K562 (cell line): ENCODE results near the gene ZNF316. TPM values are rescaled to one million over a fixed set of nuclear protein-coding genes. Genes with fewer than 3 reads are reported as not detected.

Experiments
- ATAC-seq: fragments of 200-7000 bp; cut with Tn5 transposase; 3 replicates; pipeline ENCODE4 v1.9.1; 2020; ENCODE audit warnings: moderate library complexity
- BruUV-seq: library from RNA; stranded (reverse); fragments of 400-500 nt; replicated peaks from 2 replicates; lab custom pipeline; 2021; lab: Mats Ljungman, UMichigan
- CTCF ChIA-PET: fragments of 300-600 bp; formaldehyde crosslinking; extraction: SDS; loops from one replicate; lab custom pipeline; 2021; ENCODE audit warnings: low intra/inter-chr PET ratio; lab: Yijun Ruan, JAX
- POLR2A ChIA-PET: fragments of 300-600, 350-650 bp; sonication (Branson Sonifier 250); formaldehyde crosslinking; extraction: SDS; loops from one replicate; lab custom pipeline; 2021; ENCODE audit warnings: antibody characterized with exemption, inconsistent platforms; lab: Yijun Ruan, JAX
- DNase-seq, 4 experiments: peaks; one replicate each; pipeline versions ENCODE4 v3.0.0 to v3.0.0-alpha.2; 2011 to 2018; ENCODE audit warnings: low spot score in 3 of 4, mixed read lengths in 3 of 4; ENCODE audit errors: extremely low read depth in 1 of 4
- FAIRE-seq: peaks from 2 replicates; lab custom pipeline; 2011; peaks lifted over from hg19 to GRCh38; lab: Jason Lieb, UNC
- H2AFZ ChIP-seq: 2 replicates; pipeline ENCODE4 v1.6.0; 2011; ENCODE audit warnings: low read depth, low read length, control low read depth, inconsistent platforms
- H3K27ac ChIP-seq: fragments of 200-600 bp; 3 replicates; pipeline ENCODE4 v1.8.0; 2011; ENCODE audit warnings: low read depth, mild to moderate bottlenecking, control low read depth, inconsistent platforms, low read length, moderate library complexity, mixed read lengths; ENCODE audit errors: extremely low read depth
- H3K27me3 ChIP-seq, 2 experiments: fragments of 300-600 bp in 1 of 2; 2 replicates in 1 of 2; 3 replicates in 1 of 2; pipeline versions ENCODE4 v1.6.0 to v1.8.0; 2011; ENCODE audit warnings: inconsistent platforms in 2 of 2, low read length in 2 of 2, mild to moderate bottlenecking in 1 of 2, mixed read lengths in 1 of 2, moderate library complexity in 1 of 2; ENCODE audit not compliant: control insufficient read depth in 2 of 2, insufficient read depth in 2 of 2
- H3K36me3 ChIP-seq: fragments of 300-600 bp; 3 replicates; pipeline ENCODE4 v1.8.0; 2011; ENCODE audit warnings: mild to moderate bottlenecking, low read length, inconsistent platforms; ENCODE audit not compliant: control insufficient read depth, insufficient read depth
- H3K4me1 ChIP-seq, 2 experiments: fragments of 200-600 bp in 1 of 2; replicated peaks in 1 of 2; 2 replicates in 1 of 2; 3 replicates in 1 of 2; pipeline versions ENCODE4 v1.5.1 to v1.8.0; 2011; ENCODE audit warnings: inconsistent platforms in 2 of 2, low read length in 2 of 2, mild to moderate bottlenecking in 1 of 2, mixed read lengths in 1 of 2, moderate library complexity in 1 of 2; ENCODE audit not compliant: control insufficient read depth in 2 of 2, insufficient read depth in 2 of 2
- H3K4me2 ChIP-seq: 2 replicates; pipeline ENCODE4 v1.6.1; 2011; ENCODE audit warnings: low read length, control low read depth, inconsistent platforms, mixed read lengths; ENCODE audit not compliant: insufficient read depth
- H3K4me3 ChIP-seq: fragments of 200-600 bp; sonication (generic), shearing (Covaris generic); 2 replicates; pipeline ENCODE4 v1.5.1; 2016; ENCODE audit warnings: control low read depth, inconsistent platforms
- H3K79me2 ChIP-seq: fragments of 200-600 bp; 3 replicates; pipeline ENCODE4 v1.8.0; 2011; ENCODE audit warnings: low read length, inconsistent platforms; ENCODE audit not compliant: control insufficient read depth, insufficient read depth
- H3K9ac ChIP-seq, 2 experiments: 2 replicates each; pipeline versions ENCODE4 v1.6.0 to v1.6.1; 2011; ENCODE audit warnings: low read depth in 2 of 2, low read length in 2 of 2, control low read depth in 1 of 2, inconsistent platforms in 1 of 2, mild to moderate bottlenecking in 1 of 2, mixed read lengths in 1 of 2; ENCODE audit not compliant: insufficient read depth in 1 of 2
- H3K9me1 ChIP-seq: one replicate; pipeline ENCODE4 v1.6.0; 2011; ENCODE audit warnings: inconsistent platforms, mild to moderate bottlenecking, low read length, moderate library complexity; ENCODE audit not compliant: control insufficient read depth, insufficient read depth
- H3K9me3 ChIP-seq: replicated peaks from 2 replicates; pipeline ENCODE4 v1.5.1; 2011; ENCODE audit warnings: low read depth, low read length, inconsistent platforms; ENCODE audit not compliant: control insufficient read depth, insufficient read depth
- H4K20me1 ChIP-seq: replicated peaks from 2 replicates; pipeline ENCODE4 v1.6.1; 2011; ENCODE audit warnings: low read length, inconsistent platforms, mixed read lengths; ENCODE audit not compliant: control insufficient read depth, insufficient read depth
- ARID4B ChIP-seq: sonication (generic); formaldehyde crosslinking; IDR thresholded peaks from 2 replicates; pipeline ENCODE4 v1.8.0; 2022; ENCODE audit warnings: mild to moderate bottlenecking, missing genetic modification reagents
- CBX1 ChIP-seq: sonication (generic); IDR thresholded peaks from 2 replicates; pipeline ENCODE4 v1.6.1; 2016; ENCODE audit warnings: antibody characterized with exemption, low read depth, mild to moderate bottlenecking
- EGR1 ChIP-seq: fragments of 450-650 bp; conservative IDR thresholded peaks from 2 replicates; pipeline ENCODE4 v1.6.1; 2017; ENCODE audit warnings: mild to moderate bottlenecking
- GABPB1 ChIP-seq: sonication (generic); formaldehyde crosslinking; IDR thresholded peaks from 2 replicates; pipeline ENCODE4 v1.8.0; 2022; ENCODE audit warnings: mild to moderate bottlenecking, missing genetic modification reagents
- LARP7 ChIP-seq: fragments of 450-650 bp; IDR thresholded peaks from 2 replicates; pipeline ENCODE4 v1.6.1; 2016
- POLR2AphosphoS2 ChIP-seq: IDR thresholded peaks from 2 replicates; pipeline ENCODE4 v1.6.1; 2012; ENCODE audit warnings: low read length, improper control_type of control experiment
- POLR2G ChIP-seq: fragments of 200-400 bp; formaldehyde crosslinking; IDR thresholded peaks from 2 replicates; pipeline ENCODE4 v1.6.1; 2017; ENCODE audit warnings: low read depth, mild to moderate bottlenecking, antibody characterized with exemption, low read length, moderate library complexity
- RBFOX2 ChIP-seq: fragments of 200-400 bp; formaldehyde crosslinking; IDR thresholded peaks from 2 replicates; pipeline ENCODE4 v1.6.1; 2017; ENCODE audit warnings: low read depth, mild to moderate bottlenecking, low read length, moderate library complexity
- RBM17 ChIP-seq: fragments of 200-400 bp; formaldehyde crosslinking; IDR thresholded peaks from 2 replicates; pipeline ENCODE4 v1.6.1; 2017; ENCODE audit warnings: low read depth, mild to moderate bottlenecking, low read length, borderline replicate concordance
- RBM39 ChIP-seq: fragments of 200-400 bp; formaldehyde crosslinking; optimal IDR thresholded peaks from 2 replicates; pipeline ENCODE3; 2018; ENCODE audit warnings: low read depth, low read length
- SMARCB1 ChIP-seq: IDR thresholded peaks from 2 replicates; pipeline ENCODE4 v1.6.1; 2011; ENCODE audit warnings: improper control_type of control experiment, low read depth; ENCODE audit not compliant: insufficient read length
- WGBS: fragments of 100-300 bp; shearing (Covaris generic); methylation state at CpG from one replicate; pipeline ENCODE4 v1.1.6; 2016; ENCODE audit warnings: low coverage, mixed read lengths; ENCODE audit not compliant: insufficient coverage; ENCODE audit errors: missing lambda C conversion rate; 5-methylcytosine and 5-hydroxymethylcytosine counted together
- in situ Hi-C: fragments of 300-500 bp; cut with MboI; formaldehyde crosslinking; loops from 4 replicates; pipeline ENCODE4 v1.15.0; 2018; ENCODE audit warnings: inconsistent platforms, mixed read lengths
- intact Hi-C: fragments of 100-400 bp; cut with micrococcal nuclease; formaldehyde crosslinking; loops from 2 replicates; pipeline ENCODE4 v1.14.2; 2022
- polyA plus RNA-seq, 8 experiments: library from polyadenylated mRNA; depleted of rRNA in 4 of 8; stranded (reverse) in 5 of 8; unstranded in 3 of 8; fragments of >200 nt; fragmentation: Nextera tagmentation in 2 of 8; fragmentation: Illumina TruSeq in 1 of 8; extraction: Ambion mirVana in 2 of 8; extraction: Trizol in 1 of 8; gene quantifications; 2 replicates each; pipeline versions ENCODE4 v1.2.1 to v1.2.3, GENCODE V29; 2011 to 2014; ENCODE audit warnings: inconsistent platforms in 1 of 8, missing spikeins in 1 of 8
- total RNA-seq, 7 experiments: library from RNA; depleted of rRNA in 6 of 7; stranded (reverse); fragments of >200 nt in 6 of 7; fragmentation: Illumina TruSeq in 2 of 7; extraction: Trizol in 2 of 7; gene quantifications; 2 replicates each; pipeline versions ENCODE4 v1.2.1 to v1.2.3, GENCODE V29; 2011 to 2021; ENCODE audit warnings: low replicate concordance in 1 of 7

ZNF316 gene
- total and polyA plus RNA-seq, 9 of the 15 experiments (the other 6 are each of a cell fraction or from before 2014, with no cell fraction given): 0.10 to 34.0 (median 8.6) TPM

- peaks cover 6% of the 10 kb centered on the region; the same call in 1 of the 2 replicates for H3K9me3 ChIP-seq
- intact Hi-C loops: no loop called here
- ATAC-seq: no peak
- no peak for FAIRE-seq
- no peak overlapping the region for H2AFZ ChIP-seq
- BruUV-seq: no TSS peak
- peak overlapping the region in 1 of 2 experiments; percentile 17; a peak in 1 of 4 replicates for H3K9ac ChIP-seq
- no peak overlapping the region for H3K27ac ChIP-seq
- in situ Hi-C loops: no loop called here
- TF ChIP-seq CBX1: no peak
- no peak for TF ChIP-seq GABPB1 (CRISPR knock-in tag)
- no peak for TF ChIP-seq POLR2AphosphoS2
- TF ChIP-seq EGR1: 0 out of 2 replicates have a peak, but pooled peaks have one; percentile 16
- peak; percentile 56 for TF ChIP-seq POLR2G
- no peak for TF ChIP-seq RBM17
- no peak for TF ChIP-seq ARID4B (CRISPR knock-in tag)
- no peak for TF ChIP-seq LARP7
- no peak for TF ChIP-seq SMARCB1
- peak; percentile 43; the same call in 1 of the 2 replicates for TF ChIP-seq RBFOX2
- TF ChIP-seq RBM39: no peak
- H3K27me3 ChIP-seq: no peaks in the 10 kb centered on the region
- H3K9me1 ChIP-seq: peaks cover 2% of the 10 kb centered on the region
- POLR2A ChIA-PET: no interaction called here
- H3K4me2 ChIP-seq: no peak overlapping the region
- CTCF ChIA-PET: no interaction called here
- H3K4me3 ChIP-seq: no peak overlapping the region
- WGBS: 92% methylated on average over 16 of the region's 22 CpGs
- DNase-seq: no peak
- peaks cover 89% of the 10 kb centered on the region for H3K36me3 ChIP-seq
- peaks cover 19 to 46% of the 10 kb centered on the region in 2 experiments; a peak in 4 of 5 replicates for H3K4me1 ChIP-seq
- H4K20me1 ChIP-seq: no peaks in the 10 kb centered on the region
- peaks cover 49% of the 10 kb centered on the region for H3K79me2 ChIP-seq
These were observed 5.9 kb downstream of the ZNF316 start for GRCh38 chr7:6642861-6643640.
